Esophagus squamous epithelium (tissue), 4 donors: ENCODE measurements around the gene PPIA.

ENCODE experiments used
- POLR2A ChIP-seq, 4 donors: fragments of 450-650 bp; IDR thresholded peaks; one replicate each; pipeline ENCODE4 v1.6.1; 2017; ENCODE audit warnings: antibody characterized with exemption in 4 of 4, mild to moderate bottlenecking in 4 of 4, moderate library complexity in 3 of 4
- TF ChIP-seq, protein P1 (sequence below), 6 experiments: fragments of 450-650 bp in 4 of 6; fragments of 200-600 bp in 2 of 6; sonication (generic) in 2 of 6; IDR thresholded peaks; one replicate each; pipeline ENCODE4 v1.5.1; 2016 to 2019; ENCODE audit warnings: antibody characterized with exemption in 6 of 6, mild to moderate bottlenecking in 4 of 6, moderate library complexity in 4 of 6

DNA sequence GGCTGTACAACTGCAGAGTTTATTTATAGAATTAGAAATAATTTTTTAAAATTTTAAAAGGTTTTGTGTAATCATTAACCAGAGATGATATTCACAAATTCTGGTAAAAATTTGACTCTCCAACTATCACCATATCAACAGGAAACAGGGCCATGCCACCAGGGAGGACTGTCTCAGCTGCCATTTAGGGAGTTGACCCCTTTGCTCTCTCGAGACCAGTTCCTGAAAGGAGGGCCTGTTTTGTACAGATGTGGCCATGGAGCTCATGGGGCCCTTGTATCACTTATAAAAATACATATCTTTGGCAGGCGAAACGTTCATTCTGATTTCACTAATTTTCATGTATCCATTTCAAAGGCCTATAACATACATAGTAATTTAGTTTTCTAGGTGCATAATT lies 31.1 kb downstream of the PPIA start:
- TF ChIP-seq, protein P1, sequence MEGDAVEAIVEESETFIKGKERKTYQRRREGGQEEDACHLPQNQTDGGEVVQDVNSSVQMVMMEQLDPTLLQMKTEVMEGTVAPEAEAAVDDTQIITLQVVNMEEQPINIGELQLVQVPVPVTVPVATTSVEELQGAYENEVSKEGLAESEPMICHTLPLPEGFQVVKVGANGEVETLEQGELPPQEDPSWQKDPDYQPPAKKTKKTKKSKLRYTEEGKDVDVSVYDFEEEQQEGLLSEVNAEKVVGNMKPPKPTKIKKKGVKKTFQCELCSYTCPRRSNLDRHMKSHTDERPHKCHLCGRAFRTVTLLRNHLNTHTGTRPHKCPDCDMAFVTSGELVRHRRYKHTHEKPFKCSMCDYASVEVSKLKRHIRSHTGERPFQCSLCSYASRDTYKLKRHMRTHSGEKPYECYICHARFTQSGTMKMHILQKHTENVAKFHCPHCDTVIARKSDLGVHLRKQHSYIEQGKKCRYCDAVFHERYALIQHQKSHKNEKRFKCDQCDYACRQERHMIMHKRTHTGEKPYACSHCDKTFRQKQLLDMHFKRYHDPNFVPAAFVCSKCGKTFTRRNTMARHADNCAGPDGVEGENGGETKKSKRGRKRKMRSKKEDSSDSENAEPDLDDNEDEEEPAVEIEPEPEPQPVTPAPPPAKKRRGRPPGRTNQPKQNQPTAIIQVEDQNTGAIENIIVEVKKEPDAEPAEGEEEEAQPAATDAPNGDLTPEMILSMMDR (IDR thresholded peaks at IDR 0.05), result no peak
- TF ChIP-seq POLR2A (IDR thresholded peaks at IDR 0.05), result no peak
